A549 (cell line): Measurements from ENCODE around the gene BBS9. TPM values are rescaled to one million over a fixed set of nuclear protein-coding genes. Genes with fewer than 3 reads are reported as not detected.

Experiments used
- ATAC-seq, 2 experiments: fragments of 200-7000 bp in 1 of 2; fragments of >200 bp in 1 of 2; cut with Nextera tagmentation in 1 of 2; cut with Tn5 transposase in 1 of 2; 3 replicates each; pipeline versions ENCODE4 v1.8.0 to v1.9.1; 2018 to 2020; ENCODE audit warnings: mild to moderate bottlenecking in 1 of 2, moderate library complexity in 1 of 2
- CTCF ChIA-PET: fragments of 300-600 bp; sonication (Branson Sonifier 250); formaldehyde crosslinking; extraction: SDS; loops from one replicate; lab custom pipeline; 2021; ENCODE audit warnings: antibody characterized with exemption, inconsistent platforms; lab: Yijun Ruan, JAX
- POLR2A ChIA-PET: fragments of 350-600 bp; formaldehyde crosslinking; extraction: SDS; loops from one replicate; lab custom pipeline; 2021; ENCODE audit warnings: antibody characterized with exemption, inconsistent platforms; lab: Yijun Ruan, JAX
- DNase-seq, 2 experiments: peaks; one replicate each; pipeline versions ENCODE4 v3.0.0 to v3.0.0-alpha.2; 2011 to 2016; ENCODE audit warnings: low read depth in 1 of 2, low spot score in 1 of 2
- FAIRE-seq: peaks from 2 replicates; lab custom pipeline; 2011; peaks lifted over from hg19 to GRCh38; lab: Jason Lieb, UNC
- H3K27ac ChIP-seq, 2 experiments: fragments of >200 bp; sonication (Bioruptor Twin); formaldehyde crosslinking; 3 replicates each; pipeline ENCODE4 v1.5.1; 2016 to 2017
- H3K4me1 ChIP-seq: fragments of >200 bp; sonication (Bioruptor Twin); formaldehyde crosslinking; 3 replicates; pipeline ENCODE4 v1.6.1; 2016
- H3K4me2 ChIP-seq: fragments of >200 bp; sonication (Bioruptor Twin); formaldehyde crosslinking; 3 replicates; pipeline ENCODE4 v1.6.1; 2016
- H3K4me3 ChIP-seq: fragments of >200 bp; sonication (Bioruptor Twin); formaldehyde crosslinking; 3 replicates; pipeline ENCODE4 v1.5.1; 2016
- H3K9me3 ChIP-seq: fragments of >200 bp; sonication (Bioruptor Twin); formaldehyde crosslinking; 3 replicates; pipeline ENCODE4 v1.6.1; 2016
- ATOH8 ChIP-seq: fragments of 250-450 bp; sonication (Bioruptor Pico); IDR thresholded peaks from 2 replicates; pipeline ENCODE4 v1.5.0; 2020; ENCODE audit warnings: low read depth, mild to moderate bottlenecking, moderate library complexity
- BCL3 ChIP-seq: fragments of >200 bp; sonication (Bioruptor Twin); formaldehyde crosslinking; IDR thresholded peaks from 3 replicates; pipeline ENCODE4 v1.6.1; 2016
- CBX8 ChIP-seq: fragments of 200-600 bp; sonication (generic); IDR thresholded peaks from 2 replicates; pipeline ENCODE4 v1.6.1; 2016
- CEBPB ChIP-seq, 2 experiments: fragments of >200 bp in 1 of 2; sonication (Bioruptor Twin) in 1 of 2; formaldehyde crosslinking in 1 of 2; IDR thresholded peaks; 2 replicates each; pipeline ENCODE4 v1.6.1; 2012 to 2016
- CHD2 ChIP-seq: fragments of 150-350 bp; IDR thresholded peaks from 2 replicates; pipeline ENCODE4 v1.6.1; 2014; ENCODE audit warnings: low read length; ENCODE audit not compliant: partially characterized antibody
- CTCF ChIP-seq: fragments of >200 bp; sonication (Bioruptor Twin); formaldehyde crosslinking; IDR thresholded peaks from 3 replicates; pipeline ENCODE4 v1.5.1; 2016
- E2F6 ChIP-seq: IDR thresholded peaks from 2 replicates; pipeline ENCODE4 v1.6.1; 2012; ENCODE audit warnings: low read depth, borderline replicate concordance
- EHF ChIP-seq: fragments of 250-450 bp; sonication (Bioruptor Pico); IDR thresholded peaks from 2 replicates; pipeline ENCODE4 v1.5.0; 2020; ENCODE audit warnings: mild to moderate bottlenecking
- ELK1 ChIP-seq: fragments of 150-350 bp; IDR thresholded peaks from 2 replicates; pipeline ENCODE4 v1.6.1; 2014; ENCODE audit warnings: low read depth, mild to moderate bottlenecking, low read length
- FOSL2 ChIP-seq, 2 experiments: fragments of 450-650 bp in 1 of 2; fragments of >200 bp in 1 of 2; sonication (Bioruptor Twin) in 1 of 2; formaldehyde crosslinking; IDR thresholded peaks; 2 replicates each; pipeline versions ENCODE4 v1.5.0 to v1.6.1; 2016 to 2020; ENCODE audit warnings: mild to moderate bottlenecking in 1 of 2, moderate library complexity in 1 of 2
- GATA3 ChIP-seq: IDR thresholded peaks from 2 replicates; pipeline ENCODE4 v1.6.1; 2012; ENCODE audit warnings: borderline replicate concordance
- HDAC2 ChIP-seq: fragments of 200-600 bp; sonication (generic); IDR thresholded peaks from 2 replicates; pipeline ENCODE4 v1.6.1; 2016
- HES2 ChIP-seq: fragments of >200 bp; sonication (Bioruptor Twin); formaldehyde crosslinking; IDR thresholded peaks from 2 replicates; pipeline ENCODE4 v1.6.1; 2016
- HEYL ChIP-seq: fragments of 250-450 bp; sonication (Bioruptor Pico); IDR thresholded peaks from 2 replicates; pipeline ENCODE4 v1.8.0; 2021; ENCODE audit warnings: mild to moderate bottlenecking, moderate library complexity
- HMGXB4 ChIP-seq: fragments of 250-450 bp; sonication (Bioruptor Pico); IDR thresholded peaks from 2 replicates; pipeline ENCODE4 v1.5.0; 2021; ENCODE audit warnings: mild to moderate bottlenecking, moderate library complexity, borderline replicate concordance
- HOXB5 ChIP-seq: fragments of 250-450 bp; sonication (Bioruptor Pico); IDR thresholded peaks from 2 replicates; pipeline ENCODE4 v1.5.0; 2020; ENCODE audit warnings: mild to moderate bottlenecking, moderate library complexity
- KDM1A ChIP-seq: fragments of 200-600 bp; sonication (generic); IDR thresholded peaks from 2 replicates; pipeline ENCODE4 v1.6.1; 2016; ENCODE audit warnings: low read depth, mild to moderate bottlenecking
- PBX3 ChIP-seq: IDR thresholded peaks from 2 replicates; pipeline ENCODE4 v1.6.1; 2012
- POLR2A ChIP-seq: IDR thresholded peaks from 2 replicates; pipeline ENCODE4 v1.6.1; 2012; ENCODE audit warnings: mild to moderate bottlenecking, low read length
- RCOR1 ChIP-seq: fragments of 150-350 bp; IDR thresholded peaks from 2 replicates; pipeline ENCODE4 v1.6.1; 2014; ENCODE audit warnings: antibody characterized with exemption, low read length, low read depth
- SMC3 ChIP-seq: fragments of >200 bp; sonication (Bioruptor Twin); formaldehyde crosslinking; IDR thresholded peaks from 3 replicates; pipeline ENCODE4 v1.6.1; 2018; ENCODE audit warnings: inconsistent platforms
- TFCP2L1 ChIP-seq: fragments of 250-450 bp; sonication (Bioruptor Pico); IDR thresholded peaks from 2 replicates; pipeline ENCODE4 v1.5.0; 2021; ENCODE audit warnings: mild to moderate bottlenecking
- TP53 ChIP-seq: fragments of 250-450 bp; sonication (Bioruptor Pico); IDR thresholded peaks from 2 replicates; pipeline ENCODE4 v1.5.0; 2021; ENCODE audit warnings: mild to moderate bottlenecking, moderate library complexity
- ZC3H11A ChIP-seq: fragments of 450-650 bp; IDR thresholded peaks from 2 replicates; pipeline ENCODE4 v1.6.1; 2014; ENCODE audit warnings: antibody characterized with exemption, mild to moderate bottlenecking
- ZNF302 ChIP-seq: fragments of 250-450 bp; sonication (Bioruptor Pico); IDR thresholded peaks from 2 replicates; pipeline ENCODE4 v1.9.0; 2021; ENCODE audit warnings: inconsistent platforms, mild to moderate bottlenecking, moderate library complexity
- ZSCAN20 ChIP-seq: fragments of 250-450 bp; sonication (Bioruptor Pico); IDR thresholded peaks from 2 replicates; pipeline ENCODE4 v1.8.0; 2022; ENCODE audit warnings: mild to moderate bottlenecking, moderate library complexity
- WGBS: methylation state at CpG from one replicate; pipeline ENCODE4 v1.1.6; 2017; ENCODE audit errors: missing lambda C conversion rate; 5-methylcytosine and 5-hydroxymethylcytosine counted together
- polyA plus RNA-seq, 4 experiments: library from polyadenylated mRNA; depleted of rRNA in 3 of 4; stranded (reverse); fragments of >200 nt; fragmentation: RNase III in 1 of 4; extraction: RNeasy Plus Mini Kit Qiagen cat#74134 plus additional on column Dnase treatment in 1 of 4; gene quantifications; 2 replicates in 3 of 4; 3 replicates in 1 of 4; pipeline ENCODE4 v1.2.3, GENCODE V29; 2011 to 2017

BBS9 gene
- polyA plus RNA-seq, 2 of the 4 experiments (the other 2 are of a cell fraction) = 8.3 to 9.1 TPM

- no peak overlapping the region for H3K4me2 ChIP-seq
- TF ChIP-seq ZC3H11A = no peak
- TF ChIP-seq ELK1 = no peak
- TF ChIP-seq POLR2A = no peak
- no peak for TF ChIP-seq HDAC2
- no peak for TF ChIP-seq PBX3
- TF ChIP-seq HES2 = no peak
- no peak for TF ChIP-seq CEBPB (IDR thresholded peaks at IDR 0.05)
- no peak for TF ChIP-seq FOSL2 (IDR thresholded peaks at IDR 0.05)
- no peak for TF ChIP-seq FOSL2 (CRISPR knock-in tag; IDR thresholded peaks at IDR 0.05)
- TF ChIP-seq ATOH8 (CRISPR knock-in tag) = no peak
- no peak for TF ChIP-seq HMGXB4 (CRISPR knock-in tag)
- no peak for TF ChIP-seq CTCF
- TF ChIP-seq SMC3 = no peak
- no peak for TF ChIP-seq EHF (CRISPR knock-in tag)
- TF ChIP-seq ZNF302 (CRISPR knock-in tag) = no peak
- no peak for TF ChIP-seq RCOR1
- TF ChIP-seq GATA3 = no peak
- TF ChIP-seq CHD2 = no peak
- no peak for TF ChIP-seq HEYL
- TF ChIP-seq TFCP2L1 (CRISPR knock-in tag) = no peak
- no peak for TF ChIP-seq E2F6
- ATAC-seq = no peak
- no peak overlapping the region for H3K27ac ChIP-seq
- no peak for FAIRE-seq
- no peak overlapping the region for H3K4me3 ChIP-seq
- no peaks in the 10 kb centered on the region for H3K9me3 ChIP-seq
- H3K4me1 ChIP-seq = no peaks in the 10 kb centered on the region
- ChIA-PET CTCF (interaction anchor here (0.6 to 1.0 kb wide), 2 partner anchors 23 to 1795 kb away, joined by 3 read pairs; no protein-coding TSS in a partner anchor), POLR2A (no interaction called here)
- 53% methylated on average over 2 of the region's 2 CpGs for WGBS
- DNase-seq = no peak
These were observed 499.5 kb downstream of the BBS9 start for GRCh38 chr7:33628894-33629293.

GRCh38 chr7:33630359-33630758, 501.0 kb downstream of the BBS9 start:
- ATAC-seq = no peak
- Histone ChIP-seq H3K4me1 (no peaks in the 10 kb centered on the region), H3K9me3 (no peaks in the 10 kb centered on the region), H3K4me3 (no peak overlapping the region)
- POLR2A ChIA-PET = no interaction called here
- CTCF ChIA-PET = no interaction called here
- WGBS = 73% methylated on average over 4 of the region's 4 CpGs
- no peak for TF ChIP-seq ZSCAN20 (CRISPR knock-in tag)
- no peak for TF ChIP-seq ZC3H11A
- TF ChIP-seq HOXB5 (CRISPR knock-in tag) = no peak
- TF ChIP-seq RCOR1 = no peak
- no peak for TF ChIP-seq TP53 (CRISPR knock-in tag)
- TF ChIP-seq CBX8 = no peak
- TF ChIP-seq EHF (CRISPR knock-in tag) = no peak
- no peak for TF ChIP-seq BCL3
- TF ChIP-seq KDM1A = no peak
- TF ChIP-seq, all 56 proteins: peak for 0
- no peak overlapping the region for H3K27ac ChIP-seq
- H3K4me2 ChIP-seq = no peak overlapping the region
- FAIRE-seq (no peak), DNase-seq (no peak)
